Pancreas (tissue), 10 donors: Measurements from ENCODE around the gene RNASEH2A. TPM values are rescaled to one million over a fixed set of nuclear protein-coding genes. Genes with fewer than 3 reads are reported as not detected.
A peak's percentile ranks its signal among the peaks of the same experiment; 100 is the strongest.

ENCODE experiments used
- ATAC-seq, 4 donors: fragments of 200-7000 bp; cut with Tn5 transposase; one replicate each; pipeline versions ENCODE4 v1.8.0 to v1.9.1; 2020; ENCODE audit warnings: mild to moderate bottlenecking in 4 of 4, moderate library complexity in 4 of 4
- DNase-seq, 6 donors: peaks; one replicate each; pipeline ENCODE4 v3.0.0-alpha.2; 2020
- FAIRE-seq: peaks from 2 replicates; lab custom pipeline; 2012; peaks lifted over from hg19 to GRCh38; lab: Jason Lieb, UNC
- H3K27ac ChIP-seq, 4 donors: fragments of 200-600 bp; sonication (generic); 1 replicate in 3 of 4; 2 replicates in 1 of 4; pipeline versions ENCODE4 v1.5.0 to v1.8.0; 2020
- H3K27me3 ChIP-seq, 4 donors: fragments of 200-600 bp; one replicate each; pipeline ENCODE4 v1.8.0; 2021
- H3K36me3 ChIP-seq, 3 donors: fragments of 200-600 bp; sonication (generic) in 1 of 3; one replicate each; pipeline versions ENCODE4 v1.5.0 to v1.8.0; 2020 to 2021
- H3K4me1 ChIP-seq, 3 donors: fragments of 200-600 bp; one replicate each; pipeline ENCODE4 v1.8.0; 2021
- H3K4me3 ChIP-seq, 4 donors: fragments of 200-600 bp; sonication (generic) in 2 of 4; one replicate each; pipeline versions ENCODE4 v1.5.0 to v1.8.0; 2020 to 2021
- H3K9me3 ChIP-seq, 4 donors: fragments of 200-600 bp; one replicate each; pipeline ENCODE4 v1.8.0; 2021
- CTCF ChIP-seq, 4 donors: fragments of 200-600 bp; sonication (generic) in 3 of 4; IDR thresholded peaks; one replicate each; pipeline versions ENCODE4 v1.5.0 to v1.8.0; 2021; ENCODE audit warnings: antibody characterized with exemption in 4 of 4
- WGBS, 2 donors: extraction: QIAGEN DNeasy Blood & Tissue Kit; methylation state at CpG; one replicate each; pipeline ENCODE4 v1.1.7; 2013; 5-methylcytosine and 5-hydroxymethylcytosine counted together
- intact Hi-C, 3 donors: fragments of 100-400 bp; cut with DNase I; formaldehyde crosslinking; loops; one replicate each; pipeline versions ENCODE4 v1.11.1 to v1.14.2; 2022
- polyA plus RNA-seq, 2 donors: library from polyadenylated mRNA; stranded (reverse); fragments of 200-250 nt; gene quantifications; one replicate each; pipeline ENCODE4 v1.2.3, GENCODE V29; 2013
- total RNA-seq, 6 donors: library from RNA; stranded (reverse); fragmentation: NEBNext Ultra II Directional in 4 of 6; extraction: Animal tissue kit (Norgen Biotek cat#: 25700) in 4 of 6; gene quantifications; one replicate each; pipeline versions ENCODE4 v1.2.1 to v1.2.4, GENCODE V29; 2021 to 2023
- donor health status: healthy with polysubstance abuse.
- donor health status: DM: no; HTN: no; CAD: no; lungs with moderate emphysema.
- donor health status: DM: no; HTN: no; CAD: no.
- donor health status: control.
- donor health status: control.
- donor health status: Bipolar disorder and iron deficiency.
- donor health status: DM: yes; HTN: yes; CAD: no.
- donor health status: DM: no; HTN: no; CAD: no.
- donor health status: DM: no; HTN: no; CAD: no.
- donor health status: DM: yes; HTN: yes; CAD: no.

Gene RNASEH2A
- total and polyA plus RNA-seq, 8 donors, result 1.7 to 6.0 (median 3.6) TPM

- H3K36me3 ChIP-seq, result peaks cover 0 to 36% (median 24%) of the 10 kb centered on the region in 3 donors
- FAIRE-seq (no peak), DNase-seq (no peak), ATAC-seq (no peak)
- no peak overlapping the region for H3K4me3 ChIP-seq
- no peak for TF ChIP-seq CTCF (IDR thresholded peaks at IDR 0.05)
- no peaks in the 10 kb centered on the region for H3K9me3 ChIP-seq
- WGBS, 2 donors, result 97 to 99% methylated on average over 16 of the region's 16 CpGs
- no peaks in the 10 kb centered on the region for H3K4me1 ChIP-seq
- no peaks in the 10 kb centered on the region for H3K27me3 ChIP-seq
- intact Hi-C loops, result loop anchor here in 2 of 3 donors (5.0 kb wide), 3 partner anchors 33 to 78 kb away; partner anchors contain the start of genes PRDX2 (in 1 of the 2) and THSD8 (in 1 of the 2)
- H3K27ac ChIP-seq, result no peak overlapping the region
Measured at GRCh38 chr19:12764698-12765097, 41.7 kb upstream of the RNASEH2A start.

DNA sequence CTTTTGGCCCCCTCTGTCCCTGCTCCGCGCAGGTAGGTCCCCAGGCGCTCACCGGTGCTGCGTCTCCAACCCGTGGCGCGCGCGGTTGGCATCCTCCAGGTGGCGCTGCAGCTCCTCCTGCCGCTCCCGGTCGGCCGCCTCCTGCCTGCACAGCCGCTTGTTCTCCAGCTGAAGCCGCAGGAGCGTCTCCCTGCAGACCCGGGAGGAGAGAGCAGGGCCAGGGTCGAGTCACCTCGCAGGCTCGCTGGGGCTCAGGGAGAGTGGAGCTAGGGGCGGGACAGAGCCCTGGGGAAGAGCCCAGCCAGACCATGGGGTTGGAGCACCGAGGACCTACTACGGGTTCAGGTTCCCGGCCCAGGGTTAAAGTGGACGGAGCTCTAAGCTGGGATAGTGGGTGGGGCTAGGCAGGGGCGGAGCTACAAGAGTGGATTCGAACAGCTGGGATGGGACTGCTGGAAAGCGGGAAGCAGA lies 40.3 kb upstream of the RNASEH2A start:
- Histone ChIP-seq H3K27me3 (no peaks in the 10 kb centered on the region), H3K36me3 (peaks cover 0 to 38% (median 25%) of the 10 kb centered on the region in 3 donors), H3K4me3 (peak overlapping the region in 2 of 4 donors; percentile 20 to 35), H3K27ac (no peak overlapping the region), H3K9me3 (no peaks in the 10 kb centered on the region), H3K4me1 (no peaks in the 10 kb centered on the region)
- FAIRE-seq (no peak), DNase-seq (peak in 5 of 6 donors; percentile 63 to 91 (median 87)), ATAC-seq (peak; percentile 75 to 95 (median 84))
- 44 to 86% methylated on average over 30 of the region's 30 CpGs for WGBS, 2 donors
- intact Hi-C loops, result loop anchor here in 1 of 3 donors (5.0 kb wide), 1 partner anchor 36 kb away; the partner anchor contains the start of genes PRDX2 and THSD8
- peak; percentile 38 to 54 (median 52) for TF ChIP-seq CTCF (IDR thresholded peaks at IDR 0.05)

DNA sequence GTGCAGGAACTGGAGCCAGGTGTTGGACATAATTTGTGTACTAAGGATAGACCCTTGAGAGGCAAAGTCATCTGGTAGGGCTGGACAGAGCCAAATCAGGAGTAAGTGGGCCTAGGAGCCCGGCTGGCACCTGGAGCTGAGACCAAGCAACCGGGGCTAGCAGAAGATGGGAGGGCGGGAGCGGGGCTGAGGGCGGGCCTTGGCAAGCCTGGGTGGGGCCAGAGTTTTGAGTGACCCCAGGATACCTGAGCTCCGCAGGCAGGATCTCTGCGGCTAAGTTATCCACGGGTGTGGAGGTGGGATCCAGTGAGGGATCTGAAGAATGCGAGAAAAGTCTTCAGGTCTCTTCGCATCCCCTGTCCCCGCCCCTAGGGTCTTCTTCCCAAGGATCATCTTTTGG lies 39.2 kb upstream of the RNASEH2A start:
- Histone ChIP-seq H3K27ac (no peak overlapping the region), H3K36me3 (peaks cover 0 to 38% (median 25%) of the 10 kb centered on the region in 3 donors), H3K4me3 (no peak overlapping the region), H3K27me3 (no peaks in the 10 kb centered on the region), H3K4me1 (no peaks in the 10 kb centered on the region), H3K9me3 (no peaks in the 10 kb centered on the region)
- no peak for TF ChIP-seq CTCF (IDR thresholded peaks at IDR 0.05)
- DNase-seq (no peak), FAIRE-seq (no peak), ATAC-seq (no peak)
- intact Hi-C loops, result loop anchor here in 1 of 3 donors (5.0 kb wide), 1 partner anchor 35 kb away; the partner anchor contains the start of genes PRDX2 and THSD8
- 92 to 97% methylated on average over 11 of the region's 11 CpGs for WGBS, 2 donors

GRCh38 chr19:12767666-12768065 lies 38.7 kb upstream of the RNASEH2A start:
- DNase-seq (no peak), FAIRE-seq (no peak), ATAC-seq (no peak)
- 94 to 95% methylated on average over 14 to 15 of the region's 15 CpGs for WGBS, 2 donors
- no peaks in the 10 kb centered on the region for H3K4me1 ChIP-seq
- H3K9me3 ChIP-seq, result no peaks in the 10 kb centered on the region
- TF ChIP-seq CTCF (IDR thresholded peaks at IDR 0.05), result no peak
- intact Hi-C loops, result loop anchor here in 1 of 3 donors (5.0 kb wide), 1 partner anchor 35 kb away; the partner anchor contains the start of genes PRDX2 and THSD8
- no peak overlapping the region for H3K4me3 ChIP-seq
- no peak overlapping the region for H3K27ac ChIP-seq
- H3K27me3 ChIP-seq, result no peaks in the 10 kb centered on the region
- peaks cover 0 to 36% (median 25%) of the 10 kb centered on the region in 3 donors for H3K36me3 ChIP-seq

- FAIRE-seq, result no peak
- H3K36me3 ChIP-seq, result peaks cover 0 to 22% (median 18%) of the 10 kb centered on the region in 3 donors
- intact Hi-C loops, result loop anchor here in 1 of 3 donors (5.0 kb wide), 1 partner anchor 33 kb away; the partner anchor contains the start of genes PRDX2 and THSD8
- no peaks in the 10 kb centered on the region for H3K4me1 ChIP-seq
- WGBS, 2 donors, result 80 to 83% methylated on average over 35 to 37 of the region's 37 CpGs
- H3K27ac ChIP-seq, result no peak overlapping the region
- no peak for TF ChIP-seq CTCF (IDR thresholded peaks at IDR 0.05)
- no peak for ATAC-seq
- DNase-seq, result no peak
- H3K4me3 ChIP-seq, result no peak overlapping the region
- H3K9me3 ChIP-seq, result no peaks in the 10 kb centered on the region
- no peaks in the 10 kb centered on the region for H3K27me3 ChIP-seq
Measured at GRCh38 chr19:12769689-12770088, 36.7 kb upstream of the RNASEH2A start.
